GM10847 (cell line): ENCODE results near the gene ABCC2.

Source experiments
- POLR2A ChIP-seq: IDR thresholded peaks from 2 replicates; pipeline ENCODE4 v1.6.1; 2011; ENCODE audit not compliant: insufficient read length; ENCODE audit errors: extremely low read depth

The ABCC2 gene

GRCh38 chr10:99835947-99836346, 53.5 kb downstream of the ABCC2 start:
- TF ChIP-seq POLR2A: no peak

- no peak for TF ChIP-seq POLR2A
Observed at GRCh38 chr10:99836711-99837110, 54.3 kb downstream of the ABCC2 start.

- no peak for TF ChIP-seq POLR2A
Observed at GRCh38 chr10:99841746-99842145, 59.3 kb downstream of the ABCC2 start.

GRCh38 chr10:99843310-99843709, 60.9 kb downstream of the ABCC2 start:
- no peak for TF ChIP-seq POLR2A

GRCh38 chr10:99844433-99844955, 62.1 kb downstream of the ABCC2 start:
- TF ChIP-seq POLR2A: no peak

GRCh38 chr10:99845837-99846382, 63.5 kb downstream of the ABCC2 start:
- TF ChIP-seq POLR2A: no peak

- no peak for TF ChIP-seq POLR2A
Observed at GRCh38 chr10:99849057-99849456, 66.6 kb downstream of the ABCC2 start.

- no peak for TF ChIP-seq POLR2A
Observed at GRCh38 chr10:99849536-99849935, 67.1 kb downstream of the ABCC2 start.

GRCh38 chr10:99850021-99850766, 67.8 kb downstream of the ABCC2 start:
- no peak for TF ChIP-seq POLR2A

- TF ChIP-seq POLR2A: no peak
Observed at GRCh38 chr10:99850767-99851340, 68.4 kb downstream of the ABCC2 start.

- TF ChIP-seq POLR2A: no peak
Observed at GRCh38 chr10:99851825-99852224, 69.4 kb downstream of the ABCC2 start.

GRCh38 chr10:99852481-99853213, 70.2 kb downstream of the ABCC2 start:
- no peak for TF ChIP-seq POLR2A

- TF ChIP-seq POLR2A: no peak
Observed at GRCh38 chr10:99853655-99854054, 71.2 kb downstream of the ABCC2 start.

- TF ChIP-seq POLR2A: no peak
Observed at GRCh38 chr10:99854860-99855259, 72.4 kb downstream of the ABCC2 start.

GRCh38 chr10:99855479-99856071, 73.1 kb downstream of the ABCC2 start:
- TF ChIP-seq POLR2A: no peak

- no peak for TF ChIP-seq POLR2A
Observed at GRCh38 chr10:99858849-99859248, 76.4 kb downstream of the ABCC2 start.

- no peak for TF ChIP-seq POLR2A
Observed at GRCh38 chr10:99859585-99859984, 77.1 kb downstream of the ABCC2 start.
